Measurements from ENCODE around the gene C5orf63.

DNA sequence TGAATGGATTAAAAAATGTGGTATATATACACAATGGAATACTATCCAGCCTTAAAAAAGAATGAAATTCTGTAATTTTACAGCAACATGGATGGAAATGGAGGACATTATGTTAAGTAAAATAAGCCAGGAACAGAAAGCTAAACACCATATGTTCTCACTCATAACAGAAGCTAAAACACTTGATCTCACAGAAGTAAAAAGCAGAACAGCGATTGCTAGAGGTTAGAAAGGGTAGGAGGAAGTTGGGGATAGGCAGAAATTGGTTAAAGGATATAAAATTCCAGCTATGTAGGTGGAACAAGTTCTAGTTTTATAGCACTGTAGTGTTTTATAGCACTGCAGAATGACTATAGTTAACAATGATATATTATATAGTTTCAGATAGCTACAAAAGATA lies 58.7 kb downstream of the C5orf63 start:
- TF ChIP-seq CTCF (optimal IDR thresholded peaks at IDR 0.05 in 1 of 3, IDR thresholded peaks at IDR 0.05 in 1 of 3, conservative IDR thresholded peaks at IDR 0.05 in 1 of 3; ENCODE audit: extremely low read depth in 1 of 3, insufficient read depth in 2 of 3, low read length in 3 of 3): no peak
- TF ChIP-seq EZH2 (IDR thresholded peaks at IDR 0.05; ENCODE audit: low read length): no peak
